K562 treated with DMSO at 1 percent for 4 hours (cell line): ENCODE data around the gene TNFSF12. TPM values are rescaled to one million over a fixed set of nuclear protein-coding genes. Genes with fewer than 3 reads are reported as not detected.

ENCODE experiments used
- total RNA-seq: library from RNA; unstranded; fragments of 300-600 nt; gene quantifications from 2 replicates; pipeline ENCODE4 v1.2.3, GENCODE V29; 2022; ENCODE audit not compliant: insufficient read depth

TNFSF12 gene
- 1.7 and 2.1 TPM in 2 replicates for total RNA-seq

GRCh38 chr17:7548585-7549400 is at the start of gene TNFSF12:
Gene TNFSF12 (plus strand): TSS chr17:7549058. CDS start chr17:7549154, 96 bp downstream.

GRCh38 chr17:7558544-7559319 is 9.9 kb downstream of the TNFSF12 start, which contains the start of gene TNFSF13:
Gene TNFSF13 (plus strand): TSS chr17:7558750. CDS start chr17:7559040, 290 bp downstream.

GRCh38 chr17:7561589-7562207 is 12.8 kb downstream of the TNFSF12 start, which contains the start of gene SENP3:
Gene SENP3 (plus strand): TSS chr17:7561919. CDS start chr17:7563077, 1,158 bp downstream.

GRCh38 chr17:7579001-7579833 is 30.4 kb downstream of the TNFSF12 start, which contains the start of gene CD68:
Gene CD68 (plus strand): TSS chr17:7579638. CDS start chr17:7579678, 40 bp downstream.

GRCh38 chr17:7583253-7584109 is 34.6 kb downstream of the TNFSF12 start, which contains the start of gene MPDU1:
Gene MPDU1 (plus strand): TSS chr17:7583852. CDS start chr17:7583863, 11 bp downstream.

GRCh38 chr17:7589891-7590691 is 41.2 kb downstream of the TNFSF12 start, which contains the start of gene SOX15:
Gene SOX15 (minus strand): TSS chr17:7590094. CDS start chr17:7589676, 418 bp downstream.

Other genes starting within 250 kb of the TNFSF12 start
- gene EIF5A, start 241.4 kb upstream of the TNFSF12 start, total RNA-seq: 354 and 384 TPM in 2 replicates
- gene GPS2, start 233.7 kb upstream of the TNFSF12 start, total RNA-seq: 45.5 and 46.9 TPM in 2 replicates
- 8.2 and 13.1 TPM in 2 replicates for gene NEURL4, start 219.7 kb upstream of the TNFSF12 start, total RNA-seq
- gene ACAP1, start 212.5 kb upstream of the TNFSF12 start, total RNA-seq: 4.5 and 5.4 TPM in 2 replicates
- 3.2 and 4.3 TPM in 2 replicates for gene KCTD11, start 196.9 kb upstream of the TNFSF12 start, total RNA-seq
- gene TMEM95, start 193.9 kb upstream of the TNFSF12 start, total RNA-seq: not detected in 2 replicates
- 7.3 and 8.2 TPM in 2 replicates for gene TNK1, start 168.0 kb upstream of the TNFSF12 start, total RNA-seq
- gene PLSCR3, start 154.5 kb upstream of the TNFSF12 start, total RNA-seq: 7.7 and 10.7 TPM in 2 replicates
- gene TMEM256, start 145.0 kb upstream of the TNFSF12 start, total RNA-seq: 43.4 and 70.5 TPM in 2 replicates
- gene NLGN2, start 141.2 kb upstream of the TNFSF12 start, total RNA-seq: 7.1 and 11.9 TPM in 2 replicates
- gene SPEM1, start 128.7 kb upstream of the TNFSF12 start, total RNA-seq: not detected in 2 replicates
- gene SPEM2, start 123.4 kb upstream of the TNFSF12 start, total RNA-seq: not detected in 2 replicates
- gene SPEM3, start 120.2 kb upstream of the TNFSF12 start, total RNA-seq: not detected in 2 replicates
- 6.8 and 6.9 TPM in 2 replicates for gene TMEM102, start 113.6 kb upstream of the TNFSF12 start, total RNA-seq
- 5.7 and 9.0 TPM in 2 replicates for gene FGF11, start 109.5 kb upstream of the TNFSF12 start, total RNA-seq
- 8.1 and 9.3 TPM in 2 replicates for gene CHRNB1, start 104.0 kb upstream of the TNFSF12 start, total RNA-seq
- gene ZBTB4, start 69.4 kb upstream of the TNFSF12 start, total RNA-seq: 3.2 TPM in 2 replicates
- not detected in 2 replicates for gene SLC35G6, start 67.6 kb upstream of the TNFSF12 start, total RNA-seq
- gene POLR2A, start 64.7 kb upstream of the TNFSF12 start, total RNA-seq: 59.8 and 69.8 TPM in 2 replicates
- 1.0 and 1.9 TPM in 2 replicates for gene TNFSF13, start 9.7 kb downstream of the TNFSF12 start, total RNA-seq
- 36.6 and 40.6 TPM in 2 replicates for gene SENP3, start 12.9 kb downstream of the TNFSF12 start, total RNA-seq
- gene CD68, start 30.6 kb downstream of the TNFSF12 start, total RNA-seq: 45.7 and 47.2 TPM in 2 replicates
- gene MPDU1, start 34.8 kb downstream of the TNFSF12 start, total RNA-seq: 82.7 and 83.4 TPM in 2 replicates
- 4.0 and 8.5 TPM in 2 replicates for gene SOX15, start 41.0 kb downstream of the TNFSF12 start, total RNA-seq
- 40.7 and 49.2 TPM in 2 replicates for gene FXR2, start 65.8 kb downstream of the TNFSF12 start, total RNA-seq
- 29.5 and 43.0 TPM in 2 replicates for gene SAT2, start 78.8 kb downstream of the TNFSF12 start, total RNA-seq
- gene SHBG, start 81.1 kb downstream of the TNFSF12 start, total RNA-seq: not detected in 2 replicates
- gene ATP1B2, start 101.9 kb downstream of the TNFSF12 start, total RNA-seq: 2.0 and 3.5 TPM in 2 replicates
- gene TP53, start 138.4 kb downstream of the TNFSF12 start, total RNA-seq: 5.5 and 5.8 TPM in 2 replicates
- gene WRAP53, start 139.4 kb downstream of the TNFSF12 start, total RNA-seq: 29.2 and 33.1 TPM in 2 replicates
- gene EFNB3, start 156.1 kb downstream of the TNFSF12 start, total RNA-seq: not detected in 2 replicates
- not detected in 2 replicates for gene DNAH2, start 168.7 kb downstream of the TNFSF12 start, total RNA-seq